SU-DHL-6 (cell line): ENCODE measurements around the gene EXD3.

Experiments
- H2AFZ ChIP-seq: fragments of 200-600 bp; sonication (generic); 2 replicates; pipeline ENCODE4 v1.6.1; 2014; ENCODE audit warnings: low read depth, mild to moderate bottlenecking, moderate library complexity, mixed read lengths, antibody characterized with exemption, low read length; ENCODE audit not compliant: severe bottlenecking
- H3F3A ChIP-seq: fragments of 200-600 bp; shearing (Covaris generic); 2 replicates; pipeline ENCODE4 v1.6.0; 2016; ENCODE audit warnings: antibody characterized with exemption, mild to moderate bottlenecking; ENCODE audit not compliant: insufficient read depth
- H3K27ac ChIP-seq: fragments of 200-600 bp; sonication (generic); 2 replicates; pipeline ENCODE4 v1.5.1; 2016; ENCODE audit warnings: low read depth, mild to moderate bottlenecking, low read length, moderate library complexity, mixed read lengths
- H3K27me3 ChIP-seq: fragments of 200-600 bp; sonication (generic), shearing (Covaris generic); 2 replicates; pipeline ENCODE4 v1.6.0; 2014; ENCODE audit warnings: mild to moderate bottlenecking, low read length
- H3K36me3 ChIP-seq: fragments of 200-600 bp; sonication (generic); 2 replicates; pipeline ENCODE4 v1.6.1; 2014; ENCODE audit warnings: mild to moderate bottlenecking, low read length, mixed read lengths
- H3K4me2 ChIP-seq: fragments of 300-600, 200-600 bp; shearing (Covaris generic), sonication (generic); 2 replicates; pipeline ENCODE4 v1.6.0; 2014; ENCODE audit warnings: low read length, low read depth, mild to moderate bottlenecking; ENCODE audit not compliant: poor library complexity, severe bottlenecking
- H3K4me3 ChIP-seq: fragments of 200-600 bp; sonication (generic); 2 replicates; pipeline ENCODE4 v1.5.1; 2014; ENCODE audit warnings: antibody characterized with exemption, low read length, mild to moderate bottlenecking, mixed read lengths; ENCODE audit not compliant: insufficient read depth, poor library complexity, severe bottlenecking
- H3K79me2 ChIP-seq: fragments of 200-600 bp; sonication (generic); 2 replicates; pipeline ENCODE4 v1.6.1; 2014; ENCODE audit warnings: mild to moderate bottlenecking, low read length, moderate library complexity; ENCODE audit not compliant: insufficient read depth
- H3K9ac ChIP-seq: fragments of 200-600 bp; sonication (generic); 2 replicates; pipeline ENCODE4 v1.7.0; 2014; ENCODE audit warnings: mild to moderate bottlenecking, low read length
- H3K9me2 ChIP-seq: fragments of 200-600 bp; sonication (generic); replicated peaks from 2 replicates; pipeline ENCODE4 v1.6.1; 2014; ENCODE audit warnings: low read length; ENCODE audit not compliant: insufficient read depth
- H3K9me3 ChIP-seq: fragments of 200-600 bp; sonication (generic); 2 replicates; pipeline ENCODE4 v1.6.1; 2014; ENCODE audit warnings: low read length, mixed read lengths; ENCODE audit not compliant: insufficient read depth
- H4K20me1 ChIP-seq: fragments of 200-600 bp; sonication (generic); 2 replicates; pipeline ENCODE4 v1.6.1; 2014; ENCODE audit warnings: low read depth, mild to moderate bottlenecking, antibody characterized with exemption, low read length, moderate library complexity, mixed read lengths
- CTCF ChIP-seq: fragments of 200-600 bp; sonication (generic); IDR thresholded peaks from one replicate; pipeline ENCODE4 v1.5.1; 2017; ENCODE audit warnings: antibody characterized with exemption, mild to moderate bottlenecking, low read length, moderate library complexity; ENCODE audit not compliant: insufficient read depth, poor library complexity, severe bottlenecking
- EZH2phosphoT487 ChIP-seq: fragments of 200-600 bp; sonication (generic), shearing (Covaris generic); conservative IDR thresholded peaks from 2 replicates; pipeline ENCODE4 v1.6.1; 2018; ENCODE audit warnings: mild to moderate bottlenecking, antibody characterized with exemption, low read length, moderate library complexity, mixed read lengths

Gene EXD3

GRCh38 chr9:137369911-137370764 is 52.8 kb downstream of the EXD3 start:
- Histone ChIP-seq H3K27ac (no peak overlapping the region), H3K27me3 (no peaks in the 10 kb centered on the region), H3K4me3 (no peak overlapping the region), H3K79me2 (no peaks in the 10 kb centered on the region), H3K36me3 (no peaks in the 10 kb centered on the region), H3K4me2 (no peak overlapping the region), H3K9ac (no peak overlapping the region), H4K20me1 (no peaks in the 10 kb centered on the region), H3K9me3 (no peaks in the 10 kb centered on the region), H3F3A (no peaks in the 10 kb centered on the region), H2AFZ (no peak overlapping the region), H3K9me2 (no peaks in the 10 kb centered on the region)
- TF ChIP-seq CTCF, result no peak
- no peak for TF ChIP-seq EZH2phosphoT487

DNA sequence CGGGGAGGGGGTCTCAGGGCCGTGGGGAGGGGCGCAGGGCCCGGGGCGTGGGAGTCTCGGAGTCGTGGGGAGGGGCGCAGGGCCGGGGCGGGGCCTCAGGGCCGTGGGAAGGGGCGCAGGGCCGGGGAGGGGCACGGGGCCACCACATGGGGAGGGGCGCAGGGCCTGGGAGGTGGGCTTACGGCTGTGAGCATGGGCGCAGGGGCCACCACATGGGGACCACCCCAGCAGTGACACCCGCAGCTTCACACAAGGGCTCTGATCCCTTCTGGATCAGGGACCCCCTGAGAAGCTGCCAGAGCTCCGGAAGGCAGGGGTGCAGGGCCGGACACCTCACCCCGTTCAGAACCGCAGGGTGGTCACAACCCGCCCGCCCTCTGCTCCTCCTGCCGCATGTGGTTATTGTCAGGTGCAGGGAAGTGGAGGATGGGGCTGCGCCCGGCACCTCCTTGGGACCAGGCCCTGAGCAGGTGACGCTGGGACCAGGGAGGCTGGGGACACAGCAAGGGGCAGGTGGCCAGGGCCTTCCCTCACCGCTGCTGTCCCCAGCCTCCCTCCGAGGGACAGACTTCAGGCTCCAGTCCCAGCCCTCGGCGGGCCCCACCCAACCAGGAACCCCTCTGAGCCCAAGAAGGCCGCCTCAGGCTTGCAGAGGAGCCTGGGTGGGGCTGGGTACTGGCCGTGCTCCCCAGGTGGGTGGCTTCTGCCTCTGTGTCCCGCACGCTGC is 53.7 kb downstream of the EXD3 start:
- Histone ChIP-seq H3K9me3 (no peaks in the 10 kb centered on the region), H4K20me1 (no peaks in the 10 kb centered on the region), H3K4me2 (no peak overlapping the region), H3K27ac (no peak overlapping the region), H3K9me2 (no peaks in the 10 kb centered on the region), H2AFZ (no peak overlapping the region), H3K4me3 (no peak overlapping the region), H3K36me3 (no peaks in the 10 kb centered on the region), H3F3A (no peaks in the 10 kb centered on the region), H3K9ac (no peak overlapping the region), H3K27me3 (no peaks in the 10 kb centered on the region), H3K79me2 (no peaks in the 10 kb centered on the region)
- TF ChIP-seq EZH2phosphoT487 (no peak), CTCF (no peak)

- no peak overlapping the region for H3K9ac ChIP-seq
- no peaks in the 10 kb centered on the region for H3K36me3 ChIP-seq
- H3K27ac ChIP-seq, result no peak overlapping the region
- H3K9me2 ChIP-seq, result no peaks in the 10 kb centered on the region
- no peak overlapping the region for H3K4me3 ChIP-seq
- no peaks in the 10 kb centered on the region for H3K79me2 ChIP-seq
- H4K20me1 ChIP-seq, result no peaks in the 10 kb centered on the region
- no peak overlapping the region for H2AFZ ChIP-seq
- no peak overlapping the region for H3K4me2 ChIP-seq
- TF ChIP-seq CTCF (no peak), EZH2phosphoT487 (no peak)
- no peaks in the 10 kb centered on the region for H3K9me3 ChIP-seq
- H3K27me3 ChIP-seq, result no peaks in the 10 kb centered on the region
- H3F3A ChIP-seq, result no peaks in the 10 kb centered on the region
These were observed 54.4 kb downstream of the EXD3 start for GRCh38 chr9:137368431-137369035.
